Activated naive CD4-positive, alpha-beta T cell treated with anti-CD3 and anti-CD28 coated beads, Interleukin-2, amount 10 ng/mL, durations not matched to agents 7 days and 5 days (primary cell): ENCODE data around the gene SDHAF2.
"Not testable (repeated sequence)": the region's sequence is repeated elsewhere in the genome, so short reads cannot be mapped to it uniquely, and the experiment has no call there.

Source experiments
- CTCF ChIA-PET: fragments of 350-600 bp; sonication (Branson Sonifier 250); formaldehyde crosslinking; loops from one replicate; lab custom pipeline; 2021; ENCODE audit warnings: antibody characterized with exemption; lab: Charles Lee
- DNase-seq: peaks from one replicate; pipeline ENCODE4 v3.0.0-alpha.2; 2020
- H3K27ac Mint-ChIP-seq: one replicate; pipeline ENCODE4 v1.8.0; 2021; ENCODE audit warnings: mild to moderate bottlenecking, moderate library complexity, mixed read lengths
- H3K27me3 Mint-ChIP-seq: one replicate; pipeline ENCODE4 v1.8.0; 2021; ENCODE audit warnings: mild to moderate bottlenecking, mixed read lengths
- H3K36me3 Mint-ChIP-seq: one replicate; pipeline ENCODE4 v1.8.0; 2021; ENCODE audit warnings: mixed read lengths
- H3K4me1 Mint-ChIP-seq: one replicate; pipeline ENCODE4 v1.8.0; 2021; ENCODE audit warnings: mixed read lengths
- H3K4me3 Mint-ChIP-seq: one replicate; pipeline ENCODE4 v1.8.0; 2021; ENCODE audit warnings: mild to moderate bottlenecking, moderate library complexity, mixed read lengths
- H3K9me3 Mint-ChIP-seq: one replicate; pipeline ENCODE4 v1.8.0; 2021; ENCODE audit warnings: mixed read lengths

Gene SDHAF2

DNA sequence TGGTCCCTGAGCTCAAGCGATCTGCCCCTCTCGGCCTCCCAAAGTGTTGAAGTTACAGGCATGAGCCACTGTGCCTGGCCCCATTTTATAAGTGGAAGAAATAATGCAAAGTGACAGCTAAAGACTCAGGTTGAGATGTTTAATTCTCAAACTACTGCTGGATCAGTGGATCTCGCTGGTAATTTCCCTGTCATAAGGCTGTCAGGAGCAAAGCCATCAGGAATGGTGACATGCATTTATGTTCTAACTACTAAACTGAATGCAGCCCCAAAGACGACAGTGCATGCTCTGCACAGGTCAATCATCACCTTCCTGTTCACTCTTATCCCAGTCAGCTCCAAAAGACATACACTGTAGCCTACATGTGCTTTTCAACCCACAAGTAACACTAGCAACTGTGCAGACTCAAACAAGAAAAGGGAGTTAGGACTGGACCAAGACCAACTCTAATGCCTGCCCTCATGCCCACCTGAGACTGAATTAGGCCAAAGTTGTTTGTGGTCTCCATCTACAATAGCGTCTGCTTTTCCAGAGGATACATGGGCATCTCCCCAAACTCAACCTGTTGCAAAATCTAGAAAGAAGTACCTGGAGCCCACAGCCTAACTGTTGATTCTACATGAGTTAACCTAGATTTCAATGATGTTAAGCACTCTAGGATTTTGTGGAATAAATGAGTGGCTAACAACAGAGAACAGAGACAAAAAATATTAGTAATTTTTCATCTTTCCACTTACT, 22.8 kb upstream of the SDHAF2 start:
- Mint-ChIP-seq H3K4me3 (no peak overlapping the region), H3K9me3 (no peaks in the 10 kb centered on the region), H3K27ac (no peak overlapping the region), H3K4me1 (no peaks in the 10 kb centered on the region), H3K27me3 (no peaks in the 10 kb centered on the region), H3K36me3 (peaks cover 59% of the 10 kb centered on the region)
- CTCF ChIA-PET = interaction anchor here (2.2 kb wide), 1 partner anchor 21 kb away, joined by 5 read pairs; no protein-coding TSS in a partner anchor
- no peak for DNase-seq

DNA sequence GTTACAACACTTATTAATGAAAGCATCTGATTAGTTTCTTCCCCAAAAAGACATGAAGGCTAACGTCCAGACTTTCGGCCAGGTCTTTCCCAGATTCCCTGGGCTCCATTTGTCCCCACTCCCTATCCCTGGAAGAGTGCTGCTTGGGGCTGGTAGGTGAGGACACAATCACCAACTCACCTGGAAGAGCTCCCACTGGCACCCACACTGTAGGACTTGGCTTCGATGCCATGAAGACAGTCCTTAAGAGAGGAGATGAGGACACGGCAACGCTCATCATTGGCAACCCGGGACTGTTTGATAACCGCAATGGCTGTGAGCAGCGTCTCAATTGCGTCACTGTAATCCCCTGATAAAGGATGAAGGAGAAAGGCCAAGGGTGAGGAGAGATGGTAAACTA, 18.3 kb upstream of the SDHAF2 start:
- Mint-ChIP-seq H3K4me3 (no peak overlapping the region), H3K4me1 (peaks cover 19% of the 10 kb centered on the region), H3K36me3 (peaks cover 66% of the 10 kb centered on the region), H3K27me3 (no peaks in the 10 kb centered on the region), H3K9me3 (no peaks in the 10 kb centered on the region), H3K27ac (no peak overlapping the region)
- DNase-seq = no peak
- CTCF ChIA-PET = interaction anchor here (1.0 kb wide), 1 partner anchor 25 kb away, joined by 3 read pairs; no protein-coding TSS in a partner anchor

DNA sequence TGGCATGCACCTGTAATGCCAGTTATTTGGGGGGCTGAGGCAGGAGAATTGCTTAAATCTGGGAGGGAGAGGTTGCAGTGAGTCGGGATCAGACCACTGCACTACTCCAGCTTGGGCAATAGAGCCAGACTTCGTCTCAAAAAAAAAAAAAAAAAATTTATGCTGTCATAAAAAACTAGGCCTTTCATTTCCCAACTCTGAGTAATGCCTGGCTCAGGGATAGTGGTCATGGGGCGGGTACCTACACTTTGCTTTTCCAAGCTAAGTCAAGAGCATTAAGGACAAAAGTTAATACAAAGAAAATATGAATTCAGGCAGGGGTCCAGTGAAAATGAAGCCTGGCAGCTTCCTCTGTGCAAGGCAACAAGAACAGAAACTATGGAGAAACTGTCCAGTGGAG, 16.4 kb upstream of the SDHAF2 start:
- H3K27me3 Mint-ChIP-seq = no peaks in the 10 kb centered on the region
- peaks cover 70% of the 10 kb centered on the region for H3K36me3 Mint-ChIP-seq
- peaks cover 33% of the 10 kb centered on the region for H3K4me1 Mint-ChIP-seq
- no peak for DNase-seq
- no peaks in the 10 kb centered on the region for H3K9me3 Mint-ChIP-seq
- CTCF ChIA-PET = no interaction called here
- no peak overlapping the region for H3K27ac Mint-ChIP-seq
- no peak overlapping the region for H3K4me3 Mint-ChIP-seq

DNA sequence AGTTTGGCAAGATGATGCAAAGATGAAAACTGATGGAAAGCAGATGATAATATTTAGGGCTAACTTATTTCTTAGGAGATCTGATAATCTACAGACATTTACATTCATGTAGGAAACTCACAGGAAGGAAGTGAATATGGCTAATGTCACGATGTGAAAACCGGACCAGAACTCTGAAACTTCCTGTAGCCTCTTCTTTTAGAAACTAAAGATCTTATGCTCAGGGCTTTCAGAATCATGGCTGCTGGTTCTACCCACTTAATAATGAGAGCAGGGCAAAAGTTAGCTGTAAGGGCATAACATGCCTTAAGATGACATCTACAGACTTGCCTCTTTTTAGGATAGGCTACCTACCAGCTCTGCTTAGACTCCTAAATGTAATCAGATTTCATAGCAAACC, 15.4 kb upstream of the SDHAF2 start:
- Mint-ChIP-seq H3K4me1 (peaks cover 33% of the 10 kb centered on the region), H3K27me3 (no peaks in the 10 kb centered on the region), H3K36me3 (peaks cover 76% of the 10 kb centered on the region), H3K9me3 (no peaks in the 10 kb centered on the region), H3K27ac (peak overlapping the region; percentile 80), H3K4me3 (no peak overlapping the region)
- CTCF ChIA-PET = no interaction called here
- no peak for DNase-seq

DNA sequence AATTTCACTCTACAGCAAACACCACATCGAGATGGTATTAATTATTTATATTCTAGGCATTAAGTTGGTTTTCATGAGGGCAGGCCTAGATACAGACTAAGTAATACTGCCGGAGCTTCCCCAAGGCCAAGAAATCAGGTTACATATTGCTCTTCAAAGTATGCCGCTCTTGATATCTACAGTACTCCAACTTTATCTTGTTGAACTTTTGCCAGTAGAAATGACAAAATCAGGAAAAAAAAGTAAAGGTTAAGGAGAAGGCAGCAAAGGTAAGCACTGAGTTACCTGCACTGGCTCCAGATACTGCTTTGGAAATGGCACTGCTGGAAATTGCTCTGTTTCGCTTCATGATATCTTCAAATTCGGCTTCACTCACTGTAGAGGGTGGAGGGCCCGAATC, 14.5 kb upstream of the SDHAF2 start:
- Mint-ChIP-seq H3K9me3 (no peaks in the 10 kb centered on the region), H3K36me3 (peaks cover 81% of the 10 kb centered on the region), H3K4me1 (peaks cover 38% of the 10 kb centered on the region), H3K4me3 (no peak overlapping the region), H3K27me3 (no peaks in the 10 kb centered on the region), H3K27ac (peak overlapping the region; percentile 80)
- CTCF ChIA-PET = no interaction called here
- no peak for DNase-seq

DNA sequence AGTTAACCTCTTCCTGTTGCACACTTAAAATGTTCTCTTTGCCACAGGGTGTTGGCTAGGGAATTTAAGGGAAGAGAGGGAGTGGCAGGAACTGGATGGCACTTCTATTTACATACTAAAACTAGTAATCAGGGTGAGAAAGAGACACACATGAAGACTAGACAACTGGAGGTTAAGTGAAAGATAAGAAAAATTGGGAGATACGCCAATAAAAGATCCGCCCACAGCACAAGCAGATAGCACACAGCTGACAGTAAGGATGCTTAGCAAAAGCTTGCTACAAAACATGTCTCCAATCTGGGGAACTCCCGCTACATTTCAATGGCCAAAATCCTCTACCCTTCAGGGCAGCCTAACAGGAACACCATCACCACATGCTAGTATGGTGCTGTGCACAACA, 13.0 kb upstream of the SDHAF2 start:
- H3K27ac Mint-ChIP-seq = no peak overlapping the region
- H3K4me3 Mint-ChIP-seq = no peak overlapping the region
- peaks cover 45% of the 10 kb centered on the region for H3K4me1 Mint-ChIP-seq
- no peak for DNase-seq
- no peaks in the 10 kb centered on the region for H3K27me3 Mint-ChIP-seq
- no peaks in the 10 kb centered on the region for H3K9me3 Mint-ChIP-seq
- CTCF ChIA-PET = interaction anchor here (0.8 to 2.4 kb wide), 2 partner anchors 9 to 19 kb away, joined by 3 to 11 read pairs; no protein-coding TSS in a partner anchor
- peaks cover 79% of the 10 kb centered on the region for H3K36me3 Mint-ChIP-seq

DNA sequence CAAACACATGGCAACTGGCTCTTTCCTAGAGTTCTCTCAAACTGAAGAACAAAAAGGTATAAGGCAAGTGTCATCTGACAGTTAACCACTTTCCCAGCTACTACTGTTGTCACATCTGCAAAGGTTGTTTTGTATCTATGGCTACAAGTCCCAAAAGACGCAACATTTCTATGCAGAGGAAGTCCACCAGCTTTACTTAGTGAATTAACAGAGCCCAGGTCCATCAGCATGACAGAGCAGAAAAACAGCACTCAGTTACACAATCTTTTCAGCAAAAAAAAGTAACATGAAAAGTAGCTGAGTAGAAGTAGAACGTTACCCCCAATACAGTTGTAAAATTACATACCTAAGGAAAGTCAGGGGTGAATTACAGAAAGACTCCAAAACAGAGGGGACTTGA, 12.3 kb upstream of the SDHAF2 start:
- CTCF ChIA-PET = interaction anchor here (0.8 to 2.4 kb wide), 2 partner anchors 9 to 18 kb away, joined by 3 to 11 read pairs; no protein-coding TSS in a partner anchor
- Mint-ChIP-seq H3K27me3 (no peaks in the 10 kb centered on the region), H3K36me3 (peaks cover 86% of the 10 kb centered on the region), H3K27ac (no peak overlapping the region), H3K4me3 (no peak overlapping the region), H3K9me3 (no peaks in the 10 kb centered on the region), H3K4me1 (peaks cover 49% of the 10 kb centered on the region)
- DNase-seq = no peak

DNA sequence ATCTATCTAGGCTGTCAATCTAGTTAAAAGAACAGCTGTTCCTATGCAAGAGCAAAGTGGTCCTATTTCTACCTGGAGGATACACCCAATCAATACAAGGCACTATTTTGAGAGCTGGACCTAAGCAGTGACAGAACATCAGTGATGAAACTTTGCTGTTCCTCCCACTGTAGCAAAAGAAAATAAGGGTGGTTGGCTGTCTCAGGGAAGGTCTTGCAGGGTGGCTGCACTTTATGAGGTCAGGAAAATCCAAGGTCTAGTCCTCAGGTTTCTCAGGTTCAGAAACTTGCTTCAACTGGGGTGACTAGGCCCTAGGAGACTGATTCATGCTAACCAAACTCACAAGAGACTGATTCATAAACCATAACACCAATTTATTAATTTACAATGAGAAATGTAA, 11.8 kb upstream of the SDHAF2 start:
- Mint-ChIP-seq H3K27me3 (no peaks in the 10 kb centered on the region), H3K4me1 (peaks cover 50% of the 10 kb centered on the region), H3K4me3 (no peak overlapping the region), H3K36me3 (peaks cover 83% of the 10 kb centered on the region), H3K9me3 (no peaks in the 10 kb centered on the region), H3K27ac (no peak overlapping the region)
- CTCF ChIA-PET = interaction anchor here (0.6 to 2.4 kb wide), 2 partner anchors 11 to 18 kb away, joined by 3 to 11 read pairs; no protein-coding TSS in a partner anchor
- DNase-seq = no peak

DNA sequence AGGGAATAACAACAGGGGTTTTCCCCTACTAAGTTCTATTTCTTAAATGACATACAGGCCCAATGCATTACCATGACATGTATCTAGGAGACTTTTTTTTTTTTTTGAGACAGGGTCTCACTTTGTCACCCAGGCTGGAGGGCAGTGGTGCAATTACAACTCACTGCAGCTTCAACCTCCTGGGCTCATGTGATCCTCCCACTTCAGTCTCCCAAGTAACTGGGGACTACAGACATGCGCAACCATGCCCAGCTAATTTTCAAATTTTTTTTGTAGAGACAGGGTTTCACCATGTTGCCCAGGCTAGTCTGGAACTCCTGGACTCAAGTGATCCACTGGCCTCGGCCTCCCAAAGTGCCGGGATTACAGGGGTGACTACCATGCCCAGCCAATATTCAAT, 7.7 kb upstream of the SDHAF2 start:
- H3K27me3 Mint-ChIP-seq = no peaks in the 10 kb centered on the region
- peaks cover 53% of the 10 kb centered on the region for H3K4me1 Mint-ChIP-seq
- no peak for DNase-seq
- no peaks in the 10 kb centered on the region for H3K9me3 Mint-ChIP-seq
- peaks cover 76% of the 10 kb centered on the region for H3K36me3 Mint-ChIP-seq
- H3K4me3 Mint-ChIP-seq = no peak overlapping the region
- H3K27ac Mint-ChIP-seq = no peak overlapping the region
- CTCF ChIA-PET = interaction anchor here (0.6 to 2.4 kb wide), 2 partner anchors 13 to 88 kb away, joined by 4 to 10 read pairs; no protein-coding TSS in a partner anchor

DNA sequence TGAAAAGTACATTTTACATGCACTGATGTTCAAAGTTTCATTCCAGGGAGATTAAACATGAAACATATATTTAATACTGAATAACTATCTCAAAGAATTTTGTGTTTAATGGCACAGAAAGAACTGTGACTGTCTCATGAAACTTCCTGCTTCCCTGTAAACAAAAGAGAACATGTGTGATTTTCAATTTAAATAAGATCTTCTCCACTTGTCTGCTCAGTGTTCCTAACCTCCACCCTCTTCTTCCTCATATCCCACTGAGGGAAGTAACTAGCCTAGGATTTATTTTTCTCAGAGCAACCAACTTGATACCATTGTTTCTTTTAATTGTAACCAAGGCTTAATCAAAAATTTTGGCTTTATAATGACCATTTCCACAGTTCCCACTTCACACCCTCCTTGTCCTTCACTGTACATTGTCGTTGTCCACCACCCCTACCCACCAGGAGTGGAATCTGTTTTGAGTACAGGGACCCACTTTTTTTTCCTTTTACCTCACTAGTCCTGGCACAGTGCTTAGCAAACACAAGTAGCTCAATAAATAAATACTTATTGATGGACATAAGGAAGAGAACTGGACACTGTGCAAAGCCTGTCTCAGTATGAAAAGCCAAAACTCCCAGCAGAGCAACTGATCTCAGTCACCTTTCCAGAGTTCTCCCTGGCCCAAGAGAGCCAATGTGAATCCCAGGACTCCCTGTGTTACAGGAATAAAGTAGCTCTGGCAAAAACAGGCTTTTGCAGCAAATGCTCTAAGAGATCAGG, 4.4 kb upstream of the SDHAF2 start:
- CTCF ChIA-PET = interaction anchor here (0.8 to 3.5 kb wide), 2 partner anchors 8 to 9 kb away, joined by 3 to 19 read pairs; no protein-coding TSS in a partner anchor
- Mint-ChIP-seq H3K36me3 (peaks cover 69% of the 10 kb centered on the region), H3K9me3 (no peaks in the 10 kb centered on the region), H3K27ac (no peak overlapping the region), H3K27me3 (no peaks in the 10 kb centered on the region), H3K4me1 (peaks cover 57% of the 10 kb centered on the region), H3K4me3 (no peak overlapping the region)
- no peak for DNase-seq

DNA sequence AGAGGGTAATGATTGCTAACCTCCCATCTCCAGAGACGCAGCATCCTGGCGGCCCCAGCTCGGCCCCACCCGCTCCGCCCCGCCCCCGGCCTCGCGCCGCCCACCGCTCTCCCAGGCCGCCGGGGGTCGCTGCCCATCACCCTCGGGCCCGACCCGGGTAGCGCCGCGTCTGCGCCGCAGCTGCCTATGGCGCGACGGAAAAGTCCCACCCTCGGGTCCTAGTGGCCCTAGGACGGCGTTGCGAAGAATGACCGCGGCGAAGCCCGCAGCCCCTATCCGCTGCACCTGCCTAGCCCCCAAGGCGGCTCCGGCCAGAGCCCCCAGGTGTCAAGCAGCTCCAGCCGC, 606 bp upstream of the SDHAF2 start:
- H3K36me3 Mint-ChIP-seq = peaks cover 55% of the 10 kb centered on the region
- H3K27ac Mint-ChIP-seq = peak overlapping the region; percentile 97
- H3K4me3 Mint-ChIP-seq = peak overlapping the region; percentile 89
- no peaks in the 10 kb centered on the region for H3K27me3 Mint-ChIP-seq
- CTCF ChIA-PET = interaction anchor here (0.8 to 2.0 kb wide), 6 partner anchors 11 to 96 kb away, joined by 3 to 8 read pairs (median 4); no protein-coding TSS in a partner anchor
- DNase-seq = peak; percentile 77
- H3K4me1 Mint-ChIP-seq = peaks cover 67% of the 10 kb centered on the region
- no peaks in the 10 kb centered on the region for H3K9me3 Mint-ChIP-seq

DNA sequence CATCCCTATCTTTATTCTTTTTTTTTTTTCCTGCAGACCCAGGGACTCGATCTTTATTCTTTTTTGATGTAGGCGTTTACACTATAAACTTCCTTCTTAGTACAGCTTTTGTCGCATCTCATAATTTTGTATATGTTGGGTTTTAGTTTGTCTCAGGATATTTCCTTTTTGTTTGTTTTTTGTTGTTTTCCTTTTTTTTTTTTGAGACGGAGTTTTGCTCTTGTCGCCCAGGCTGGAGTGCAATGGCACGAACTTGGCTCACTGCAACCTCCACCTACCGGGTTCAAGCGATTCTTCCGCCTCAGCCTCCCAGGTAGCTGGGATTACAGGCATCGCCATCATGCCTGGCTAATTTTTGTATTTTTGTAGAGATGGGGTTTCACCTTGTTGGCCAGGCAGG, 915 bp downstream of the SDHAF2 start:
- Mint-ChIP-seq H3K36me3 (peaks cover 52% of the 10 kb centered on the region), H3K27ac (peak overlapping the region; percentile 97), H3K4me1 (peaks cover 64% of the 10 kb centered on the region), H3K4me3 (peak overlapping the region; percentile 89)
- not testable (repeated sequence) for H3K27me3 Mint-ChIP-seq, DNase-seq, H3K9me3 Mint-ChIP-seq
- CTCF ChIA-PET = interaction anchor here (1.1 to 1.2 kb wide), 2 partner anchors 86 to 95 kb away, joined by 3 to 5 read pairs; no protein-coding TSS in a partner anchor

DNA sequence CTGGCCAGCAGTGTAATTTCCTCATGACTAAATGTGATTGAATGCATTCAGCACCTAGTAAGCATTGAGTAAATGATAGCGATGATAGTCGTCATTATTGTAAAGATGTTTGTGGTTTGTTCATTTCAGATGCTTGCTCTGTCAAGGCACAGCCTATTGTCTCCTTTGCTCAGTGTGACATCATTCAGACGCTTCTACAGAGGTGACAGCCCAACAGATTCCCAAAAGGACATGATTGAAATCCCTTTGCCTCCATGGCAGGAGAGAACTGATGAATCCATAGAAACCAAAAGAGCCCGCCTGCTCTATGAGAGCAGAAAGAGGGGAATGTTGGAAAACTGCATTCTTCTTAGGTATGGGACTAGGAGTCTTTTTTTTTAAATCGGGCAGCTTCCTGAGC, 7.6 kb downstream of the SDHAF2 start:
- no peak overlapping the region for H3K27ac Mint-ChIP-seq
- no peaks in the 10 kb centered on the region for H3K9me3 Mint-ChIP-seq
- no peak overlapping the region for H3K4me3 Mint-ChIP-seq
- DNase-seq = no peak
- peaks cover 58% of the 10 kb centered on the region for H3K36me3 Mint-ChIP-seq
- peaks cover 25% of the 10 kb centered on the region for H3K4me1 Mint-ChIP-seq
- no peaks in the 10 kb centered on the region for H3K27me3 Mint-ChIP-seq
- CTCF ChIA-PET = no interaction called here

DNA sequence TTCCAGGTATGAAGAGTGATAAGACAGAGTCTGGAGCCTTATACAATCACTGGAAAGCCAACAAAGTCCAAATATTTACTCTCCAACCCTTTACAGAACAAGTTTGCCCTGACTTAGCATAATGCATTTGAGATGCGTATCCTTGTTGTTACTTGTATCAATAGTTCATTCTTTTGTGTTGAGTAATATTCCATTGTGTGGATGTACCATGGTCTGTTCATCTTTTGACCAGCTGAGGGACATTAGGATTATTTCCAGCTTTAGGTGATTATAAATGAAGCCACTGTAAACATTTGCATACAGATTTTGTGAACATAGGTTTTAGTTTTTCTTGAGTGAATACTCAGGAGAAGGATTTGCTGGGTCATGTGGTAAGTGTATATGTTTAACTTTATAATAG, 9.7 kb downstream of the SDHAF2 start:
- no peaks in the 10 kb centered on the region for H3K27me3 Mint-ChIP-seq
- no peaks in the 10 kb centered on the region for H3K9me3 Mint-ChIP-seq
- H3K27ac Mint-ChIP-seq = no peak overlapping the region
- H3K4me1 Mint-ChIP-seq = peaks cover 14% of the 10 kb centered on the region
- no peak for DNase-seq
- H3K36me3 Mint-ChIP-seq = peaks cover 62% of the 10 kb centered on the region
- CTCF ChIA-PET = interaction anchor here (0.7 to 1.0 kb wide), 2 partner anchors 8 to 609 kb away, joined by 3 read pairs; no protein-coding TSS in a partner anchor
- H3K4me3 Mint-ChIP-seq = no peak overlapping the region
